H1 (cell line): ENCODE results near the gene CDK5R2. TPM values are rescaled to one million over a fixed set of nuclear protein-coding genes. Genes with fewer than 3 reads are reported as not detected.

ENCODE experiments used
- ATF2 ChIP-seq: IDR thresholded peaks from 2 replicates; pipeline ENCODE4 v1.6.1; 2012; ENCODE audit warnings: low read length, inconsistent platforms
- BACH1 ChIP-seq: IDR thresholded peaks from 2 replicates; pipeline ENCODE4 v1.6.1; 2012; ENCODE audit warnings: low read length, improper control_type of control experiment
- BCL11A ChIP-seq, 2 experiments: IDR thresholded peaks; one replicate each; pipeline ENCODE4 v1.6.1; 2011; ENCODE audit warnings: low read depth in 2 of 2, low read length in 2 of 2, mild to moderate bottlenecking in 2 of 2
- BRCA1 ChIP-seq: IDR thresholded peaks from 2 replicates; pipeline ENCODE4 v1.6.1; 2012; ENCODE audit warnings: low read depth, low read length, improper control_type of control experiment
- CBX5 ChIP-seq: fragments of 300-800, 300-1000 bp; sonication (generic); IDR thresholded peaks from 2 replicates; pipeline ENCODE4 v1.7.1; 2016; ENCODE audit warnings: antibody characterized with exemption, low read length, low read depth
- CEBPB ChIP-seq: IDR thresholded peaks from 2 replicates; pipeline ENCODE4 v1.6.1; 2012; ENCODE audit warnings: low read depth, low read length
- CHD2 ChIP-seq: IDR thresholded peaks from 2 replicates; pipeline ENCODE4 v1.6.1; 2012; ENCODE audit warnings: low read length, improper control_type of control experiment
- CTBP2 ChIP-seq: IDR thresholded peaks from 2 replicates; pipeline ENCODE4 v1.7.0; 2011; ENCODE audit warnings: borderline replicate concordance, mild to moderate bottlenecking, moderate library complexity, mixed read lengths, low read length; ENCODE audit not compliant: insufficient read depth, insufficient read length
- EGR1 ChIP-seq: IDR thresholded peaks from 2 replicates; pipeline ENCODE4 v1.6.1; 2011; ENCODE audit warnings: low read depth, low read length, borderline replicate concordance
- EZH2 ChIP-seq: fragments of 200-600 bp; sonication (generic); IDR thresholded peaks from 2 replicates; pipeline ENCODE4 v1.7.1; 2012; ENCODE audit warnings: low read depth, mild to moderate bottlenecking, moderate library complexity, low read length, inconsistent platforms; ENCODE audit not compliant: severe bottlenecking
- JUND ChIP-seq: IDR thresholded peaks from 2 replicates; pipeline ENCODE4 v1.6.1; 2011; ENCODE audit warnings: mild to moderate bottlenecking, improper control_type of control experiment, low read length
- KDM4A ChIP-seq: IDR thresholded peaks from one replicate; pipeline ENCODE4 v1.7.1; 2012; ENCODE audit warnings: low read depth, mild to moderate bottlenecking, moderate library complexity, low read length, inconsistent platforms; ENCODE audit not compliant: severe bottlenecking
- KDM5A ChIP-seq: fragments of 200-600 bp; IDR thresholded peaks from 2 replicates; pipeline ENCODE4 v1.7.1; 2012; ENCODE audit warnings: mild to moderate bottlenecking, low read length, inconsistent platforms, mixed read lengths
- NRF1 ChIP-seq: IDR thresholded peaks from 2 replicates; pipeline ENCODE4 v1.6.1; 2011; ENCODE audit warnings: mild to moderate bottlenecking, low read depth, low read length, improper control_type of control experiment
- POU5F1 ChIP-seq: IDR thresholded peaks from 2 replicates; pipeline ENCODE4 v1.6.1; 2011; ENCODE audit warnings: low read depth, mild to moderate bottlenecking, low read length, moderate library complexity
- RAD21 ChIP-seq, 2 experiments: IDR thresholded peaks in 1 of 2; conservative IDR thresholded peaks in 1 of 2; 2 replicates each; pipeline ENCODE4 v1.6.1; 2011; ENCODE audit warnings: low read depth in 2 of 2, low read length in 2 of 2, improper control_type of control experiment in 1 of 2, inconsistent platforms in 1 of 2, mild to moderate bottlenecking in 1 of 2, moderate library complexity in 1 of 2
- RBBP5 ChIP-seq: IDR thresholded peaks from 2 replicates; pipeline ENCODE4 v1.7.1; 2012; ENCODE audit warnings: low read depth, mild to moderate bottlenecking, inconsistent platforms, low read length, moderate library complexity, borderline replicate concordance
- RXRA ChIP-seq: IDR thresholded peaks from 2 replicates; pipeline ENCODE4 v1.6.1; 2011; ENCODE audit warnings: low read depth, mild to moderate bottlenecking, low read length, moderate library complexity; ENCODE audit not compliant: insufficient read depth
- SP4 ChIP-seq: IDR thresholded peaks from 2 replicates; pipeline ENCODE4 v1.6.1; 2012; ENCODE audit warnings: low read length, inconsistent platforms
- SRF ChIP-seq: IDR thresholded peaks from 2 replicates; pipeline ENCODE4 v1.6.1; 2011; ENCODE audit warnings: mild to moderate bottlenecking, low read depth, low read length, moderate library complexity
- SUZ12 ChIP-seq: fragments of 200-600 bp; sonication (generic); IDR thresholded peaks from 2 replicates; pipeline ENCODE4 v1.6.1; 2012; ENCODE audit warnings: mild to moderate bottlenecking, inconsistent platforms, low read length, moderate library complexity, mixed read lengths
- TAF1 ChIP-seq: IDR thresholded peaks from 2 replicates; pipeline ENCODE4 v1.6.1; 2011; ENCODE audit warnings: mild to moderate bottlenecking, low read depth, low read length
- polyA plus RNA-seq, 7 experiments: library from polyadenylated mRNA; depleted of rRNA in 3 of 7; stranded (reverse) in 5 of 7; unstranded in 2 of 7; fragments of >200 nt in 5 of 7; fragments of 200-250 nt in 2 of 7; gene quantifications; 1 replicate in 5 of 7; 2 replicates in 1 of 7; 4 replicates in 1 of 7; pipeline versions ENCODE4 v1.2.1 to v1.2.3, GENCODE V29; 2011 to 2013; ENCODE audit warnings: missing spikeins in 2 of 7, mixed read lengths in 2 of 7
- total RNA-seq: library from RNA; stranded (reverse); fragmentation: NEBNext Ultra II Directional; extraction: Animal tissue kit (Norgen Biotek cat#: 25700); gene quantifications from 2 replicates; pipeline ENCODE4 v1.2.1, GENCODE V29; 2021
- TF ChIP-seq, protein P1 (sequence below): IDR thresholded peaks from 2 replicates; pipeline ENCODE4 v1.6.1; 2011; ENCODE audit warnings: low read depth, mild to moderate bottlenecking, low read length; ENCODE audit not compliant: insufficient read depth

CDK5R2 gene
- total and polyA plus RNA-seq, 2 of the 8 experiments (the other 6 are each of a cell fraction or from before 2014, with no cell fraction given) = 0.14 TPM; not detected in 1

DNA sequence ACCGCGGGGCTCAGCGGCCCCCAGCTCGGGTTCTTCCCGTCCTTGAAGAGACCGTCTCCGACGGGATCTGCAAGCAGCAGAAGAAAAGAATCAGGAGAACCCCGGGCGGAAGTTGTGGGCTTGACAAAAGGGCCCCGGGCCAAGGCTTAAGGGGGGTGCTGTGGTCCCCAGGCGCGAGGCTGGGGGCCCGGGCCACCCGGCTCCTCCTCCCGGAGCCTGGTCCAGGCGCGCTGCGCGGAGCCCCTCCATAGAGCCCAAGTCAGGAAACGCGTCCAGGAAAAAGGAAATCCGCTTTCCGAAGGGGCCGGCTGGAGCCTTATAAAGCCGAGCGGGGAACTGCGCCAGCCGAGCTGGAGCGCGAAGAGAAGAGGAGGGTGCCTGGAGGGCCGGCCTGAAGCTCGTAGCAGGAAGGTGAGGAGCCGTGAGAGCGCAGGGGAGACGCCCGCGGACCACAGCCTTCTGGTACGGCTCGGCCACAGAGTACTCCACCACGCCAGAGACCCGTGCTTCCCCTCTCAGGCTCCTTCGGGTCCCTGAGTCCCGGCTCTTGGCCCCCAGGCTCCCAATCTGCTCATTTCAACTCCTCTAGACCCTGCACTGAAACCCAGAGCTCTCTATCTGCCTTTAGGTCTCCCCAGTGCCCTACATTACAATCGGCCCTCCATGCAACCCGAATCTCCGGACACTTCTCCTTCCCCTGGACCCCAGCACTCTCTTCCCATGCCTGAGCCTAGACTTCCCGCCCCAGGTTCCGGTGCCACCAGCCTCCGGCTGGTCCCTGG is 25.0 kb downstream of the CDK5R2 start (continued):
- no peak for TF ChIP-seq KDM5A
- TF ChIP-seq SRF = no peak
- TF ChIP-seq CEBPB = no peak
- TF ChIP-seq BRCA1 = no peak
- peak; percentile 99 for TF ChIP-seq EZH2
- no peak for TF ChIP-seq BCL11A (IDR thresholded peaks at IDR 0.05; ENCODE audit: low read depth in 2 of 2, low read length in 2 of 2)
- TF ChIP-seq POU5F1 = no peak
- no peak for TF ChIP-seq RAD21 (IDR thresholded peaks at IDR 0.05 in 1 of 2, conservative IDR thresholded peaks at IDR 0.05 in 1 of 2; ENCODE audit: low read depth in 2 of 2, low read length in 2 of 2)
- peak; percentile 98 for TF ChIP-seq CTBP2
- no peak for TF ChIP-seq TAF1
- TF ChIP-seq, protein P1, sequence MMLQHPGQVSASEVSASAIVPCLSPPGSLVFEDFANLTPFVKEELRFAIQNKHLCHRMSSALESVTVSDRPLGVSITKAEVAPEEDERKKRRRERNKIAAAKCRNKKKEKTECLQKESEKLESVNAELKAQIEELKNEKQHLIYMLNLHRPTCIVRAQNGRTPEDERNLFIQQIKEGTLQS = no peak
- no peak for TF ChIP-seq KDM4A
- no peak for TF ChIP-seq NRF1
- TF ChIP-seq SUZ12 = peak; percentile 86
- no peak for TF ChIP-seq RXRA
- TF ChIP-seq BACH1 = no peak
- TF ChIP-seq RBBP5 = 0 out of 2 replicates have a peak, but pooled peaks have one; percentile 7
- no peak for TF ChIP-seq CBX5
- no peak for TF ChIP-seq ATF2
- no peak for TF ChIP-seq JUND
- no peak for TF ChIP-seq CHD2
- 0 out of 2 replicates have a peak, but pooled peaks have one; percentile 59 for TF ChIP-seq EGR1
- TF ChIP-seq SP4 = no peak
